Neutrophil (primary cell): ENCODE measurements around the gene EPHA1.

ENCODE experiments used
- H3K27ac ChIP-seq: fragments of 200-600 bp; sonication (generic); 2 replicates; pipeline ENCODE4 v1.5.1; 2016; ENCODE audit warnings: mild to moderate bottlenecking, moderate library complexity
- H3K27me3 ChIP-seq: fragments of 200-600 bp; sonication (generic); 2 replicates; pipeline ENCODE4 v1.6.0; 2016; ENCODE audit warnings: mild to moderate bottlenecking
- H3K36me3 ChIP-seq: fragments of 200-600 bp; sonication (generic); 2 replicates; pipeline ENCODE4 v1.5.1; 2017
- H3K4me1 ChIP-seq, 2 experiments: fragments of 200-600 bp in 1 of 2; sonication (generic) in 1 of 2; 1 replicate in 1 of 2; 2 replicates in 1 of 2; pipeline versions ENCODE4 v1.5.1 to v1.6.1; 2013 to 2016; ENCODE audit warnings: low read depth in 1 of 2, low read length in 1 of 2, mild to moderate bottlenecking in 1 of 2, moderate library complexity in 1 of 2; ENCODE audit not compliant: control insufficient read depth in 1 of 2, insufficient read depth in 1 of 2
- H3K4me3 ChIP-seq, 2 experiments: fragments of 200-600 bp in 1 of 2; sonication (generic) in 1 of 2; 1 replicate in 1 of 2; 2 replicates in 1 of 2; pipeline ENCODE4 v1.5.1; 2013 to 2016; ENCODE audit warnings: low read depth in 1 of 2, low read length in 1 of 2, mild to moderate bottlenecking in 1 of 2, moderate library complexity in 1 of 2
- H3K9me3 ChIP-seq: fragments of 200-600 bp; sonication (generic); 2 replicates; pipeline ENCODE4 v1.5.1; 2016
- CTCF ChIP-seq: fragments of 200-600 bp; sonication (generic); IDR thresholded peaks from 2 replicates; pipeline ENCODE4 v1.5.1; 2016; ENCODE audit warnings: antibody characterized with exemption

The EPHA1 gene

GRCh38 chr7:143413123-143413522 lies 4.5 kb upstream of the EPHA1 start:
- H3K27me3 ChIP-seq: peaks cover 9% of the 10 kb centered on the region
- H3K27ac ChIP-seq: peak overlapping the region; percentile 62
- H3K36me3 ChIP-seq: no peaks in the 10 kb centered on the region
- TF ChIP-seq CTCF: no peak
- H3K4me3 ChIP-seq: peak overlapping the region in 1 of 2 experiments; percentile 18
- H3K4me1 ChIP-seq: peaks cover 46 to 64% of the 10 kb centered on the region in 2 experiments
- no peaks in the 10 kb centered on the region for H3K9me3 ChIP-seq

- Histone ChIP-seq H3K27ac (no peak overlapping the region), H3K4me3 (no peak overlapping the region), H3K27me3 (peaks cover 10% of the 10 kb centered on the region), H3K9me3 (no peaks in the 10 kb centered on the region), H3K4me1 (peaks cover 55 to 72% of the 10 kb centered on the region in 2 experiments), H3K36me3 (no peaks in the 10 kb centered on the region)
- TF ChIP-seq CTCF: no peak
Measured at GRCh38 chr7:143411976-143412708, 3.5 kb upstream of the EPHA1 start.

- Histone ChIP-seq H3K27me3 (peaks cover 10% of the 10 kb centered on the region), H3K27ac (peak overlapping the region; percentile 44), H3K36me3 (no peaks in the 10 kb centered on the region), H3K9me3 (no peaks in the 10 kb centered on the region), H3K4me1 (peaks cover 51 to 64% of the 10 kb centered on the region in 2 experiments), H3K4me3 (no peak overlapping the region)
- no peak for TF ChIP-seq CTCF
Measured at GRCh38 chr7:143410521-143411004, 1.9 kb upstream of the EPHA1 start.

GRCh38 chr7:143408252-143408685 lies 387 bp downstream of the EPHA1 start:
- Histone ChIP-seq H3K36me3 (no peaks in the 10 kb centered on the region), H3K27me3 (peaks cover 10% of the 10 kb centered on the region), H3K4me3 (peak overlapping the region; percentile 7 to 59), H3K27ac (no peak overlapping the region), H3K9me3 (no peaks in the 10 kb centered on the region), H3K4me1 (peaks cover 47 to 50% of the 10 kb centered on the region in 2 experiments)
- TF ChIP-seq CTCF: no peak

GRCh38 chr7:143407287-143408251 lies 1.1 kb downstream of the EPHA1 start:
- Histone ChIP-seq H3K27me3 (peaks cover 10% of the 10 kb centered on the region), H3K4me3 (no peak overlapping the region), H3K4me1 (peaks cover 40 to 43% of the 10 kb centered on the region in 2 experiments), H3K27ac (peak overlapping the region; percentile 15), H3K9me3 (no peaks in the 10 kb centered on the region), H3K36me3 (no peaks in the 10 kb centered on the region)
- TF ChIP-seq CTCF: no peak
